H1 (cell line): ENCODE data around the gene RAPGEF5. TPM values are rescaled to one million over a fixed set of nuclear protein-coding genes. Genes with fewer than 3 reads are reported as not detected.

Experiments used
- CTCF ChIA-PET: fragments of 300-600 bp; sonication (Branson Sonifier 250); formaldehyde crosslinking; loops from one replicate; lab custom pipeline; 2021; ENCODE audit not compliant: partially characterized antibody; lab: Charles Lee
- POLR2A ChIA-PET: fragments of 300-600 bp; sonication (Branson Sonifier 250); formaldehyde crosslinking; loops from one replicate; lab custom pipeline; 2021; ENCODE audit warnings: inconsistent platforms; ENCODE audit not compliant: partially characterized antibody; lab: Charles Lee
- DNase-seq, 2 experiments: peaks; one replicate each; pipeline versions ENCODE4 v3.0.0 to v3.0.0-alpha.2; 2010 to 2022; ENCODE audit warnings: low spot score in 2 of 2, low read depth in 1 of 2, mixed read lengths in 1 of 2
- FAIRE-seq: peaks from 2 replicates; lab custom pipeline; 2011; peaks lifted over from hg19 to GRCh38; lab: Jason Lieb, UNC
- H2AFZ ChIP-seq: 2 replicates; pipeline ENCODE4 v1.8.1; 2012; ENCODE audit warnings: low read length, inconsistent platforms
- H2AK5ac ChIP-seq: 2 replicates; pipeline ENCODE4 v1.6.1; 2013; ENCODE audit warnings: low read depth, low read length
- H2BK120ac ChIP-seq: replicated peaks from 2 replicates; pipeline ENCODE3; 2013; ENCODE audit warnings: low read depth, low read length, inconsistent platforms
- H2BK12ac ChIP-seq: 2 replicates; pipeline ENCODE4 v1.6.1; 2013; ENCODE audit warnings: low read depth, low read length
- H2BK15ac ChIP-seq: 2 replicates; pipeline ENCODE4 v1.6.1; 2013; ENCODE audit warnings: low read length
- H2BK20ac ChIP-seq: 2 replicates; pipeline ENCODE4 v1.6.1; 2013; ENCODE audit warnings: low read length
- H2BK5ac ChIP-seq: 2 replicates; pipeline ENCODE4 v1.6.1; 2013; ENCODE audit warnings: low read depth, low read length
- H3K14ac ChIP-seq: 2 replicates; pipeline ENCODE4 v1.6.1; 2013; ENCODE audit warnings: inconsistent platforms; ENCODE audit not compliant: insufficient read length
- H3K18ac ChIP-seq: 2 replicates; pipeline ENCODE4 v1.6.1; 2013; ENCODE audit warnings: low read length; ENCODE audit errors: extremely low read depth
- H3K23ac ChIP-seq: 2 replicates; pipeline ENCODE4 v1.6.1; 2013; ENCODE audit warnings: inconsistent platforms; ENCODE audit not compliant: insufficient read length
- H3K23me2 ChIP-seq: 2 replicates; pipeline ENCODE4 v1.6.1; 2013; ENCODE audit warnings: low read depth, low read length
- H3K27ac ChIP-seq: 2 replicates; pipeline ENCODE4 v1.6.1; 2011; ENCODE audit warnings: low read depth, low read length, inconsistent platforms
- H3K27me3 ChIP-seq, 4 experiments: replicated peaks in 1 of 4; 1 replicate in 1 of 4; 2 replicates in 3 of 4; pipeline versions ENCODE4 v1.6.1 to v1.8.1; 2011 to 2013; ENCODE audit warnings: low read length in 3 of 4, mild to moderate bottlenecking in 3 of 4, inconsistent platforms in 2 of 4, mixed read lengths in 2 of 4, moderate library complexity in 1 of 4; ENCODE audit not compliant: control insufficient read depth in 3 of 4, insufficient read depth in 3 of 4; ENCODE audit errors: extremely low read depth in 1 of 4
- H3K36me3 ChIP-seq, 4 experiments: 2 replicates each; pipeline versions ENCODE4 v1.6.1 to v1.8.1; 2011 to 2013; ENCODE audit warnings: mild to moderate bottlenecking in 4 of 4, low read length in 3 of 4, moderate library complexity in 2 of 4, control low read depth in 1 of 4, inconsistent platforms in 1 of 4; ENCODE audit not compliant: insufficient read depth in 4 of 4, control insufficient read depth in 2 of 4
- H3K4ac ChIP-seq: replicated peaks from 2 replicates; pipeline ENCODE3; 2013; ENCODE audit warnings: low read length, low read depth, mixed read lengths, inconsistent platforms; ENCODE audit not compliant: insufficient read length
- H3K4me1 ChIP-seq, 4 experiments: replicated peaks in 1 of 4; 1 replicate in 1 of 4; 2 replicates in 3 of 4; pipeline versions ENCODE4 v1.6.1 to v1.8.1; 2011 to 2013; ENCODE audit warnings: low read length in 3 of 4, inconsistent platforms in 2 of 4, mixed read lengths in 1 of 4; ENCODE audit not compliant: insufficient read depth in 4 of 4, control insufficient read depth in 3 of 4
- H3K4me2 ChIP-seq, 2 experiments: 2 replicates each; pipeline versions ENCODE4 v1.6.1 to v1.8.1; 2011 to 2013; ENCODE audit warnings: low read depth in 2 of 2, low read length in 2 of 2, control low read depth in 1 of 2, inconsistent platforms in 1 of 2, mild to moderate bottlenecking in 1 of 2; ENCODE audit not compliant: insufficient read depth in 1 of 2
- H3K4me3 ChIP-seq, 4 experiments: fragments of 200-600, 300-600 bp in 1 of 4; sonication (generic), shearing (Covaris generic), sonication (Bioruptor Twin) in 1 of 4; 2 replicates each; pipeline versions ENCODE4 v1.5.1 to v1.8.1; 2011 to 2016; ENCODE audit warnings: low read length in 4 of 4, low read depth in 3 of 4, control low read depth in 2 of 4, inconsistent platforms in 2 of 4, mild to moderate bottlenecking in 2 of 4, mixed read lengths in 1 of 4, moderate library complexity in 1 of 4; ENCODE audit not compliant: insufficient read depth in 2 of 4; ENCODE audit errors: extremely low read depth in 1 of 4
- H3K56ac ChIP-seq: replicated peaks from 2 replicates; pipeline ENCODE3; 2013; ENCODE audit warnings: low read depth, mild to moderate bottlenecking, mixed read lengths, low read length, inconsistent platforms; ENCODE audit not compliant: insufficient read length
- H3K79me1 ChIP-seq: 2 replicates; pipeline ENCODE4 v1.6.1; 2013; ENCODE audit warnings: low read depth, low read length, control low read depth
- H3K79me2 ChIP-seq, 2 experiments: 2 replicates each; pipeline versions ENCODE4 v1.6.1 to v1.8.1; 2012 to 2013; ENCODE audit warnings: low read length in 2 of 2, mild to moderate bottlenecking in 2 of 2, inconsistent platforms in 1 of 2; ENCODE audit not compliant: insufficient read depth in 2 of 2, control insufficient read depth in 1 of 2
- H3K9ac ChIP-seq, 4 experiments: replicated peaks in 1 of 4; 1 replicate in 1 of 4; 2 replicates in 3 of 4; pipeline versions ENCODE4 v1.6.1 to v1.8.1; 2011 to 2013; ENCODE audit warnings: low read depth in 3 of 4, low read length in 3 of 4, control low read depth in 2 of 4, mild to moderate bottlenecking in 2 of 4, moderate library complexity in 2 of 4, inconsistent platforms in 1 of 4; ENCODE audit errors: extremely low read depth in 1 of 4
- H3K9me3 ChIP-seq, 2 experiments: 2 replicates each; pipeline versions ENCODE4 v1.6.1 to v1.8.1; 2012 to 2013; ENCODE audit warnings: mild to moderate bottlenecking in 2 of 2, moderate library complexity in 2 of 2, control low read depth in 1 of 2, inconsistent platforms in 1 of 2, low read depth in 1 of 2, low read length in 1 of 2, mixed read lengths in 1 of 2; ENCODE audit not compliant: insufficient read depth in 2 of 2
- H4K20me1 ChIP-seq, 2 experiments: replicated peaks in 1 of 2; 2 replicates each; pipeline versions ENCODE3 to v1.8.1; 2011 to 2013; ENCODE audit warnings: inconsistent platforms in 2 of 2, low read length in 2 of 2, mild to moderate bottlenecking in 1 of 2; ENCODE audit not compliant: insufficient read depth in 2 of 2, control insufficient read depth in 1 of 2
- H4K5ac ChIP-seq: 2 replicates; pipeline ENCODE4 v1.6.1; 2013; ENCODE audit warnings: low read length, low read depth, mixed read lengths, inconsistent platforms; ENCODE audit not compliant: insufficient read length
- H4K8ac ChIP-seq: 2 replicates; pipeline ENCODE4 v1.8.0; 2013; ENCODE audit warnings: mild to moderate bottlenecking, moderate library complexity, low read length, inconsistent platforms; ENCODE audit not compliant: insufficient read depth; ENCODE audit errors: extremely low read depth
- H4K91ac ChIP-seq: replicated peaks from 2 replicates; pipeline ENCODE3; 2013; ENCODE audit warnings: low read length, mixed read lengths, inconsistent platforms; ENCODE audit not compliant: insufficient read length
- JUN ChIP-seq: IDR thresholded peaks from 2 replicates; pipeline ENCODE4 v1.6.1; 2011; ENCODE audit warnings: low read depth, mild to moderate bottlenecking, improper control_type of control experiment, low read length
- YY1 ChIP-seq: IDR thresholded peaks from 2 replicates; pipeline ENCODE4 v1.6.1; 2011; ENCODE audit warnings: low read depth, mild to moderate bottlenecking, low read length
- WGBS, 2 experiments: shearing (Covaris generic) in 1 of 2; methylation state at CpG; one replicate each; pipeline versions ENCODE4 v1.1.6 to v1.1.7; 2013 to 2015; ENCODE audit warnings: low lambda C conversion rate in 2 of 2, mixed read lengths in 2 of 2, inconsistent platforms in 1 of 2, low coverage in 1 of 2, missing lambda C conversion rate in 1 of 2; ENCODE audit not compliant: insufficient replicate concordance in 2 of 2, insufficient coverage in 1 of 2, insufficient read length in 1 of 2; ENCODE audit errors: extremely low coverage in 1 of 2, missing lambda C conversion rate in 1 of 2; 5-methylcytosine and 5-hydroxymethylcytosine counted together
- polyA plus RNA-seq, 7 experiments: library from polyadenylated mRNA; depleted of rRNA in 3 of 7; stranded (reverse) in 5 of 7; unstranded in 2 of 7; fragments of >200 nt in 5 of 7; fragments of 200-250 nt in 2 of 7; gene quantifications; 1 replicate in 5 of 7; 2 replicates in 1 of 7; 4 replicates in 1 of 7; pipeline versions ENCODE4 v1.2.1 to v1.2.3, GENCODE V29; 2011 to 2013; ENCODE audit warnings: missing spikeins in 2 of 7, mixed read lengths in 2 of 7
- total RNA-seq: library from RNA; stranded (reverse); fragmentation: NEBNext Ultra II Directional; extraction: Animal tissue kit (Norgen Biotek cat#: 25700); gene quantifications from 2 replicates; pipeline ENCODE4 v1.2.1, GENCODE V29; 2021

The RAPGEF5 gene
- total and polyA plus RNA-seq, 2 of the 8 experiments (the other 6 are each of a cell fraction or from before 2014, with no cell fraction given), result 4.4 to 22.9 TPM

GRCh38 chr7:22377703-22378102 lies 20.7 kb upstream of the RAPGEF5 start:
- Histone ChIP-seq H2BK15ac (no peak overlapping the region), H3K9ac (no peak overlapping the region), H3K4me1 (no peaks in the 10 kb centered on the region), H2BK120ac (no peak overlapping the region), H3K18ac (no peak overlapping the region), H4K5ac (no peak overlapping the region), H2BK20ac (no peak overlapping the region), H3K79me1 (no peaks in the 10 kb centered on the region), H3K4me2 (no peak overlapping the region), H4K91ac (no peak overlapping the region), H4K8ac (no peak overlapping the region), H3K4me3 (no peak overlapping the region), H2BK12ac (no peak overlapping the region), H3K27me3 (no peaks in the 10 kb centered on the region), H3K23ac (no peak overlapping the region), H3K79me2 (no peaks in the 10 kb centered on the region)
- DNase-seq (no peak), FAIRE-seq (no peak)
- CTCF ChIA-PET, result interaction anchor here (0.6 kb wide), 1 partner anchor 75 kb away, joined by 3 read pairs; no protein-coding TSS in a partner anchor
- TF ChIP-seq JUN (no peak), YY1 (no peak)
- TF ChIP-seq, all 59 proteins: peak for 0
- Histone ChIP-seq H3K56ac (no peak overlapping the region), H3K36me3 (no peaks in the 10 kb centered on the region), H3K27ac (no peak overlapping the region), H3K4ac (no peak overlapping the region), H3K14ac (no peak overlapping the region), H2AFZ (0 out of 2 replicates have a peak overlapping the region, but pooled peaks have one; percentile 21), H4K20me1 (no peaks in the 10 kb centered on the region), H3K9me3 (no peaks in the 10 kb centered on the region), H2AK5ac (no peak overlapping the region), H3K23me2 (no peaks in the 10 kb centered on the region), H2BK5ac (no peak overlapping the region)
- POLR2A ChIA-PET, result no interaction called here
- WGBS, 2 experiments, result 95% methylated on average over 2 of the region's 2 CpGs; no CpG with 5 or more reads in 1 of the 2 experiments
